Pancreas (tissue), 10 donors: ENCODE data around the gene ULK4. TPM values are rescaled to one million over a fixed set of nuclear protein-coding genes. Genes with fewer than 3 reads are reported as not detected.
"Not testable (repeated sequence)": the region's sequence is repeated elsewhere in the genome, so short reads cannot be mapped to it uniquely, and the experiment has no call there.

ENCODE experiments used
- ATAC-seq, 4 donors: fragments of 200-7000 bp; cut with Tn5 transposase; one replicate each; pipeline versions ENCODE4 v1.8.0 to v1.9.1; 2020; ENCODE audit warnings: mild to moderate bottlenecking in 4 of 4, moderate library complexity in 4 of 4
- DNase-seq, 6 donors: peaks; one replicate each; pipeline ENCODE4 v3.0.0-alpha.2; 2020
- FAIRE-seq: peaks from 2 replicates; lab custom pipeline; 2012; peaks lifted over from hg19 to GRCh38; lab: Jason Lieb, UNC
- H3K27ac ChIP-seq, 4 donors: fragments of 200-600 bp; sonication (generic); 1 replicate in 3 of 4; 2 replicates in 1 of 4; pipeline versions ENCODE4 v1.5.0 to v1.8.0; 2020
- H3K27me3 ChIP-seq, 4 donors: fragments of 200-600 bp; one replicate each; pipeline ENCODE4 v1.8.0; 2021
- H3K36me3 ChIP-seq, 3 donors: fragments of 200-600 bp; sonication (generic) in 1 of 3; one replicate each; pipeline versions ENCODE4 v1.5.0 to v1.8.0; 2020 to 2021
- H3K4me1 ChIP-seq, 3 donors: fragments of 200-600 bp; one replicate each; pipeline ENCODE4 v1.8.0; 2021
- H3K4me3 ChIP-seq, 4 donors: fragments of 200-600 bp; sonication (generic) in 2 of 4; one replicate each; pipeline versions ENCODE4 v1.5.0 to v1.8.0; 2020 to 2021
- H3K9me3 ChIP-seq, 4 donors: fragments of 200-600 bp; one replicate each; pipeline ENCODE4 v1.8.0; 2021
- CTCF ChIP-seq, 4 donors: fragments of 200-600 bp; sonication (generic) in 3 of 4; IDR thresholded peaks; one replicate each; pipeline versions ENCODE4 v1.5.0 to v1.8.0; 2021; ENCODE audit warnings: antibody characterized with exemption in 4 of 4
- WGBS, 2 donors: extraction: QIAGEN DNeasy Blood & Tissue Kit; methylation state at CpG; one replicate each; pipeline ENCODE4 v1.1.7; 2013; 5-methylcytosine and 5-hydroxymethylcytosine counted together
- intact Hi-C, 3 donors: fragments of 100-400 bp; cut with DNase I; formaldehyde crosslinking; loops; one replicate each; pipeline versions ENCODE4 v1.11.1 to v1.14.2; 2022
- polyA plus RNA-seq, 2 donors: library from polyadenylated mRNA; stranded (reverse); fragments of 200-250 nt; gene quantifications; one replicate each; pipeline ENCODE4 v1.2.3, GENCODE V29; 2013
- total RNA-seq, 6 donors: library from RNA; stranded (reverse); fragmentation: NEBNext Ultra II Directional in 4 of 6; extraction: Animal tissue kit (Norgen Biotek cat#: 25700) in 4 of 6; gene quantifications; one replicate each; pipeline versions ENCODE4 v1.2.1 to v1.2.4, GENCODE V29; 2021 to 2023
- donor health status: healthy with polysubstance abuse.
- donor health status: DM: no; HTN: no; CAD: no; lungs with moderate emphysema.
- donor health status: DM: no; HTN: no; CAD: no.
- donor health status: control.
- donor health status: control.
- donor health status: Bipolar disorder and iron deficiency.
- donor health status: DM: yes; HTN: yes; CAD: no.
- donor health status: DM: no; HTN: no; CAD: no.
- donor health status: DM: no; HTN: no; CAD: no.
- donor health status: DM: yes; HTN: yes; CAD: no.

Gene ULK4
- total and polyA plus RNA-seq, 8 donors: 2.3 to 8.6 (median 4.2) TPM

GRCh38 chr3:41874022-41874421 is 87.9 kb downstream of the ULK4 start:
- 80 to 91% methylated on average over 4 of the region's 4 CpGs for WGBS, 2 donors
- no peak for DNase-seq
- Histone ChIP-seq H3K9me3 (no peaks in the 10 kb centered on the region), H3K27ac (no peak overlapping the region), H3K27me3 (no peaks in the 10 kb centered on the region), H3K36me3 (no peaks in the 10 kb centered on the region), H3K4me3 (no peak overlapping the region), H3K4me1 (no peaks in the 10 kb centered on the region)
- intact Hi-C loops: loop anchor here in 1 of 3 donors (5.0 kb wide), 1 partner anchor 1292 kb away; no protein-coding TSS in a partner anchor
- TF ChIP-seq CTCF (IDR thresholded peaks at IDR 0.05): no peak
- no peak for ATAC-seq
- FAIRE-seq: no peak

GRCh38 chr3:41872157-41872556 is 89.7 kb downstream of the ULK4 start:
- H3K4me1 ChIP-seq: no peaks in the 10 kb centered on the region
- no peaks in the 10 kb centered on the region for H3K9me3 ChIP-seq
- WGBS, 2 donors: 87 to 92% methylated on average over 1 of the region's 1 CpG
- ATAC-seq: no peak
- DNase-seq: no peak
- no peak for TF ChIP-seq CTCF (IDR thresholded peaks at IDR 0.05)
- intact Hi-C loops: loop anchor here in 1 of 3 donors (5.0 kb wide), 1 partner anchor 1290 kb away; no protein-coding TSS in a partner anchor
- H3K36me3 ChIP-seq: no peaks in the 10 kb centered on the region
- H3K27me3 ChIP-seq: no peaks in the 10 kb centered on the region
- H3K4me3 ChIP-seq: no peak overlapping the region
- H3K27ac ChIP-seq: no peak overlapping the region
- FAIRE-seq: no peak

GRCh38 chr3:41867533-41867932 is 94.4 kb downstream of the ULK4 start:
- Histone ChIP-seq H3K4me3 (no peak overlapping the region), H3K9me3 (no peaks in the 10 kb centered on the region), H3K4me1 (no peaks in the 10 kb centered on the region), H3K36me3 (no peaks in the 10 kb centered on the region), H3K27me3 (no peaks in the 10 kb centered on the region), H3K27ac (no peak overlapping the region)
- FAIRE-seq: no peak
- 94 to 97% methylated on average over 2 of the region's 2 CpGs for WGBS, 2 donors
- intact Hi-C loops: no loop called here
- DNase-seq: no peak
- TF ChIP-seq CTCF (IDR thresholded peaks at IDR 0.05): no peak
- ATAC-seq: no peak

- Histone ChIP-seq H3K27me3 (no peaks in the 10 kb centered on the region), H3K27ac (no peak overlapping the region), H3K36me3 (no peaks in the 10 kb centered on the region), H3K9me3 (no peaks in the 10 kb centered on the region), H3K4me3 (no peak overlapping the region), H3K4me1 (no peaks in the 10 kb centered on the region)
- ATAC-seq (no peak), DNase-seq (no peak), FAIRE-seq (no peak)
- WGBS, 2 donors: 92 to 93% methylated on average over 6 of the region's 6 CpGs
- no peak for TF ChIP-seq CTCF (IDR thresholded peaks at IDR 0.05)
- intact Hi-C loops: no loop called here
Measured at GRCh38 chr3:41866298-41866697, 95.6 kb downstream of the ULK4 start.

- no peaks in the 10 kb centered on the region for H3K4me1 ChIP-seq
- TF ChIP-seq CTCF (IDR thresholded peaks at IDR 0.05): no peak
- H3K27me3 ChIP-seq: no peaks in the 10 kb centered on the region
- no peak overlapping the region for H3K4me3 ChIP-seq
- DNase-seq (no peak), FAIRE-seq (no peak), ATAC-seq (no peak)
- WGBS, 2 donors: 94 to 100% methylated on average over 1 of the region's 1 CpG
- H3K9me3 ChIP-seq: no peaks in the 10 kb centered on the region
- intact Hi-C loops: no loop called here
- H3K27ac ChIP-seq: no peak overlapping the region
- no peaks in the 10 kb centered on the region for H3K36me3 ChIP-seq
Measured at GRCh38 chr3:41863024-41863423, 98.9 kb downstream of the ULK4 start.

GRCh38 chr3:41860489-41860888 is 101.4 kb downstream of the ULK4 start:
- H3K36me3 ChIP-seq, H3K4me1 ChIP-seq, DNase-seq, H3K27me3 ChIP-seq, H3K9me3 ChIP-seq, FAIRE-seq, intact Hi-C loops, H3K27ac ChIP-seq, H3K4me3 ChIP-seq, ATAC-seq: not testable (repeated sequence)
- WGBS, 2 donors: 96 to 100% methylated on average over 2 of the region's 2 CpGs
